BJ (cell line): ENCODE results near the gene CHST11. TPM values are rescaled to one million over a fixed set of nuclear protein-coding genes. Genes with fewer than 3 reads are reported as not detected.

ENCODE experiments used
- CTCF ChIA-PET: fragments of 350-600 bp; formaldehyde crosslinking; extraction: SDS; loops from one replicate; lab custom pipeline; 2021; ENCODE audit warnings: antibody characterized with exemption, inconsistent platforms; lab: Yijun Ruan, JAX
- POLR2A ChIA-PET: fragments of 300-600 bp; sonication (Branson Sonifier 250); formaldehyde crosslinking; extraction: SDS; loops from one replicate; lab custom pipeline; 2021; ENCODE audit warnings: antibody characterized with exemption; lab: Charles Lee
- DNase-seq: peaks from one replicate; pipeline ENCODE4 v3.0.0-alpha.2; 2011; ENCODE audit warnings: low read depth
- H3K27me3 ChIP-seq: 2 replicates; pipeline ENCODE4 v1.6.0; 2011; ENCODE audit warnings: low read length; ENCODE audit not compliant: control insufficient read depth, insufficient read depth
- H3K36me3 ChIP-seq: 2 replicates; pipeline ENCODE4 v1.5.1; 2011; ENCODE audit warnings: low read length; ENCODE audit not compliant: control insufficient read depth, insufficient read depth
- H3K4me3 ChIP-seq: 2 replicates; pipeline ENCODE4 v1.5.1; 2011; ENCODE audit warnings: low read depth, mild to moderate bottlenecking, control low read depth, low read length
- CTCF ChIP-seq: IDR thresholded peaks from 2 replicates; pipeline ENCODE4 v1.5.1; 2011; ENCODE audit warnings: low read depth, mild to moderate bottlenecking, control low read depth, inconsistent platforms, low read length, moderate library complexity; ENCODE audit not compliant: insufficient read depth
- polyA plus RNA-seq: library from polyadenylated mRNA; depleted of rRNA; stranded (reverse); fragments of >200 nt; gene quantifications from 2 replicates; pipeline ENCODE4 v1.2.3, GENCODE V29; 2011

Gene CHST11
- polyA plus RNA-seq, 1 experiment: 7.3 TPM

DNA sequence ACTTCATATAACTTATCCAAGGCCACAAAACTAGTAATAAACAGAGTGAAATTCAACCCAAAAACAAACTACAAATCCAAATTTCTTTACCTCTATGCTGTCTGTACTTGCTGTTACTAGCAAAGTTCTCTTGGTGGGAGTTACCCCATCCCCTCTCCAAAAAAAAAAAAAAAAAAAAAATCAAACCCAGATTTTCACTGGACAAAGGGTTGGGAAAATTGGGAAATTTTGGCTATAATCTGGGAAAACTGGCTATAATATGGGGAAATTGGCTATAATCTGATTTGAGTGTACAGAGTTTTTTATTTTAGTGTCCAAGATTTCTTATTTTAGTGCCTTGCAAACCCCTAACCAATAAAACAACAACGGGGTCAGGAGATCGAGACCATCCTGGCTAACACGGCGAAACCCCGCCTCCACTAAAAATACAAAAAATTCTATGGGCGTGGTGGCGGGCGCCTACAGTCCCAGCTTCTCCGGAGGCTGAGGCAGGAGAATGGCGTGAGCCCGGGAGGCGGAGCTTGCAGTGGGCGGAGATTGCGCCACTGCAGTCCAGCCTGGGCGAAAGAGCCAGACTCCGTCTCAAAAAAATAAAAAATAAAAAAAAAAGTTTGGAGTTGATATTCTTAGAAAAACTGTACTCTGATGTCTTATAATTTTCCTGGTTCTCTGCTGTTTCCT is 148.4 kb downstream of the CHST11 start:
- CTCF ChIA-PET: interaction anchor here (0.8 to 1.3 kb wide), 2 partner anchors 16 to 405 kb away, joined by 3 to 4 read pairs; no protein-coding TSS in a partner anchor
- no peak overlapping the region for H3K4me3 ChIP-seq
- no peak for TF ChIP-seq CTCF
- DNase-seq: no peak
- no peaks in the 10 kb centered on the region for H3K36me3 ChIP-seq
- POLR2A ChIA-PET: no interaction called here
- no peaks in the 10 kb centered on the region for H3K27me3 ChIP-seq

GRCh38 chr12:104605685-104606084 is 148.9 kb downstream of the CHST11 start:
- Histone ChIP-seq H3K27me3 (no peaks in the 10 kb centered on the region), H3K36me3 (no peaks in the 10 kb centered on the region), H3K4me3 (no peak overlapping the region)
- POLR2A ChIA-PET: no interaction called here
- CTCF ChIA-PET: no interaction called here
- peak; percentile 4 for DNase-seq
- TF ChIP-seq CTCF: no peak

GRCh38 chr12:104608998-104609397 is 152.2 kb downstream of the CHST11 start:
- ChIA-PET POLR2A (no interaction called here), CTCF (interaction anchor here (1.5 kb wide), 1 partner anchor 227 kb away, joined by 3 read pairs; no protein-coding TSS in a partner anchor)
- DNase-seq: no peak
- H3K27me3 ChIP-seq: no peaks in the 10 kb centered on the region
- TF ChIP-seq CTCF: no peak
- H3K36me3 ChIP-seq: no peaks in the 10 kb centered on the region
- no peak overlapping the region for H3K4me3 ChIP-seq

- POLR2A ChIA-PET: no interaction called here
- no peak overlapping the region for H3K4me3 ChIP-seq
These were observed 152.7 kb downstream of the CHST11 start for GRCh38 chr12:104609445-104609844.

More at GRCh38 chr12:104609445-104609844, 152.7 kb downstream of the CHST11 start:
- Histone ChIP-seq H3K27me3 (no peaks in the 10 kb centered on the region), H3K36me3 (no peaks in the 10 kb centered on the region)
- DNase-seq: no peak
- TF ChIP-seq CTCF: no peak
- CTCF ChIA-PET: interaction anchor here (1.5 kb wide), 1 partner anchor 228 kb away, joined by 3 read pairs; no protein-coding TSS in a partner anchor
